Measurements from ENCODE around the gene MOB2.

The MOB2 gene

DNA sequence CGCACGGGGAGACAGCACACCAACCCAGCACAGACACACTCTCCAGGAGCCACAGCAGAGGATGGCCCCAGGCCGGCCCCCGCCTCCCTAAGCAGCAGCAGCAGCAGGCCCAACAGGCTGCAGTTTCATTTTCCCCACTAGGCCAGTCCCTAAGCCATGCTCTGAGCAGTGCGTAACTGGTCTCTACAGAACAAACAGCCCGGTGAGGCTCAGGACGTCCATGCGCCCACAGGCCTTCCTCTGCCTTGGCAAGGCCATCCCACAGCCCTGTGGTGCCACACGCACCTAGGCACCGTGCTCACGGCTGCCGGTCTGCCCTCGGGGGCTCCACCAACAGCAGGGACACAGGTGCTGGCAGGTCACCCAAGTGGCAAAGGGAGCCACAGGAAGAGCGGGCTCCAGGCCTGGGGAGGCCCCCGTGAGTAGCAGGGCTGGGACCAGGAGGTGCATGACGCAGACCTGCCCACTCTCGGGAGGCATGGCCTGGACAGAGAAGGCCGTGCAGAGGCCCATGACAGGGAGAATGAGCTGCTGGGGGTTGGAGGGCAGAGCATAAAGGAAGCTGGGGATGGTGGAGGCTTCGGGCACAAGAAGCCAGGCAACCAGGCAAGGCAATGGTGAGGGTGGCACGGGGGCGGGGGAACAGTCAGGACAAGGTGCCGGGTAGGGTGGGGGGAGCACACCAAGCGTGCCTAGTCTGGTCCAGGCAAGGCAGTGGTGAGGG is 1.4 kb upstream of the MOB2 start:
- H3K4me1 Mint-ChIP-seq (ENCODE audit: low read depth) = peaks cover 35% of the 10 kb centered on the region
- no peaks in the 10 kb centered on the region for H3K36me3 Mint-ChIP-seq
- no peak overlapping the region for H3K4me3 Mint-ChIP-seq
- H3K27me3 Mint-ChIP-seq = no peaks in the 10 kb centered on the region
- H3K27ac Mint-ChIP-seq = no peak overlapping the region
- H3K9me3 Mint-ChIP-seq (ENCODE audit: low read depth) = no peaks in the 10 kb centered on the region

- no peaks in the 10 kb centered on the region for H3K36me3 Mint-ChIP-seq
- peaks cover 27% of the 10 kb centered on the region for H3K4me1 Mint-ChIP-seq (ENCODE audit: low read depth)
- H3K9me3 Mint-ChIP-seq (ENCODE audit: low read depth) = no peaks in the 10 kb centered on the region
- no peaks in the 10 kb centered on the region for H3K27me3 Mint-ChIP-seq
- H3K4me3 Mint-ChIP-seq = no peak overlapping the region
- H3K27ac Mint-ChIP-seq = no peak overlapping the region
Measured at GRCh38 chr11:1487091-1487850, 692 bp upstream of the MOB2 start.

- H3K4me3 Mint-ChIP-seq = no peak overlapping the region
- peak overlapping the region; percentile 46 for H3K27ac Mint-ChIP-seq
- H3K36me3 Mint-ChIP-seq = no peaks in the 10 kb centered on the region
- no peaks in the 10 kb centered on the region for H3K9me3 Mint-ChIP-seq (ENCODE audit: low read depth)
- H3K27me3 Mint-ChIP-seq = no peaks in the 10 kb centered on the region
- peaks cover 24% of the 10 kb centered on the region for H3K4me1 Mint-ChIP-seq (ENCODE audit: low read depth)
Measured at GRCh38 chr11:1485504-1485885, 1.1 kb downstream of the MOB2 start.

- H3K4me1 Mint-ChIP-seq (ENCODE audit: low read depth) = peaks cover 24% of the 10 kb centered on the region
- peak overlapping the region; percentile 46 for H3K27ac Mint-ChIP-seq
- no peaks in the 10 kb centered on the region for H3K36me3 Mint-ChIP-seq
- no peaks in the 10 kb centered on the region for H3K9me3 Mint-ChIP-seq (ENCODE audit: low read depth)
- no peak overlapping the region for H3K4me3 Mint-ChIP-seq
- no peaks in the 10 kb centered on the region for H3K27me3 Mint-ChIP-seq
Measured at GRCh38 chr11:1484695-1485503, 1.7 kb downstream of the MOB2 start.

DNA sequence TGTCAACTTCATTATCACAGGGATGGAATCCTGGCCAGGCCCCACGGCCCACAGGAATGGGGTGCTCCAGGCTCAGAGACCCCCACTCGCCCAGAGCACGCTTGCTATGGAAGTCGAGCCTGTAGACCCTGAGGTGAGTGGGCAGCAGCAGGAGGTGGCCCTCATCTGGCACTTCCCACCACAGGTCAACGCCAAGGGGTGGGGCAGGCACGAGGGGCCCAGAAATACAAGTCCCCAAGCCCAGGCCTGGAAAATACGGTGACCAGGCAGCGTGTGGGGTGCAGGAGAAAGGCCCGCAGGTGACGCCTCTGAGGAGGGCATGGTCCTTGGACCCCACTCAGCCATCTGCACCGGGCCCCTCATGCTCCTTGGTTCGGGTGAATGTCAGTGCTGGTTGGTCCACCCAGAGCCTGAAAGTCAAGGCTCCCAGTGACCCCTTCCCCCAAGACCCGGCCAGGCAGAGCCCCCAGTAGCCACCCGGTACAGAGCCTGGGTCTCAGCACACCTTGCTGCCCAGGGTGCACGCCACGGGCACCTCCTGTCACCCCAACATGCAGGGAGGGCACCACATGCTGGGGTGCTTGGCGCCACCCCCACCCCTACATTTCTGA is 2.4 kb downstream of the MOB2 start:
- H3K27me3 Mint-ChIP-seq = no peaks in the 10 kb centered on the region
- H3K4me3 Mint-ChIP-seq = no peak overlapping the region
- H3K36me3 Mint-ChIP-seq = no peaks in the 10 kb centered on the region
- no peak overlapping the region for H3K27ac Mint-ChIP-seq
- peaks cover 20% of the 10 kb centered on the region for H3K4me1 Mint-ChIP-seq (ENCODE audit: low read depth)
- H3K9me3 Mint-ChIP-seq (ENCODE audit: low read depth) = no peaks in the 10 kb centered on the region

DNA sequence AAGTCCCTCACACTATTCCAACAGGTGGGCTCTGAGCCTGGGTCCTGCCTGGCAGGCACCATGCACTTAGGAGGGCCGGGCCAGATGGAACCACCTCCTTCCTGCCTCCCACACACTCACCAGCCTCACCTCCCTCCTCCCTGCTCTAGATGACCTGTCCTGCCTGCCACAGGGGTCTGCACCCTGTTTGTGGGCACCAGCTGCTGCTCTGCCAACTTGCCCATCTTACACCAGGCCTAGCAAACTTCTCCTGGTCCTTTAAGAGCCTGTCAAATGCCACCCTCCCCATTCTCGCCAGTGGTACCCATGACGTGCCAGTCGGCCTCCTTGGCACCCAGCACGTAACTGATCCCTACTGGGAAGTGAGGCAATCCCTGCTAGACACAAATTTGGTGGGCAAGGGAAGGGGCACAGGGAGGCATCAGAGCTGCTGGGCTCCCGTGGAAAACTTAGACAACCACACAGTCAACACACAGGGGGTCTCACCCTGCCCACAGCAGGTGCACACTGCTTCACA is 3.1 kb downstream of the MOB2 start:
- Mint-ChIP-seq H3K4me3 (no peak overlapping the region), H3K27ac (no peak overlapping the region), H3K36me3 (peaks cover 2% of the 10 kb centered on the region), H3K4me1 (ENCODE audit: low read depth) (peaks cover 20% of the 10 kb centered on the region), H3K27me3 (no peaks in the 10 kb centered on the region), H3K9me3 (ENCODE audit: low read depth) (no peaks in the 10 kb centered on the region)

- no peaks in the 10 kb centered on the region for H3K27me3 Mint-ChIP-seq
- no peak overlapping the region for H3K27ac Mint-ChIP-seq
Measured at GRCh38 chr11:1482581-1483444, 3.8 kb downstream of the MOB2 start.

DNA sequence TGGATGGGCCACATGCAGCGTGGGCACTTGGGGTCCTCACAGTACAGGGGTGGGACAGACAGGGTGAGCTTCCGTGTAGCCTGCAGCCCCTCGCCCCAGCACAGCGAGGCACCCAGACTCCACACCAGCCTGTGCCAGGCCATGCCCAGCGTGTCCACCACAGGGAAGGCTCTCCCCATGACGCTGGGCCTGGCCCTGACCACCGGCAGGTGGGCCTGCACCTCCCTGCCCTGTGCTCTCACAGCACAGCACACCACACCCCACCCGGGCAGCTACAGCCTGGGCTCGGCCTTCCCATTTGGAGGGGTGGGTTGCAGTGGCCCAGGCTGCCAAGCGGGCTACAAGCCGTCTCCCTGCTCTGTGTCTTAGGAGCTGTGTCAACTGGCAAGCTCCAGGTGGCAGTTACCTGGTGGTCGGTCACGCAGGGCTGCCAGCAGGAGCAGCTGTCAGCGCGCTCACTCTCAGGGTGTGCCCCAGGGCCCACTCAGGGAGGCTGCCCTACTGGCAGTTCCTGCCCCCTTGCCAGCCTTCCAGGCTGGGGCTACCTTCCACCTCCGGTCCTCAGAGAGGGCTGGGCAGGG is 4.6 kb downstream of the MOB2 start:
- no peak overlapping the region for H3K27ac Mint-ChIP-seq
- H3K9me3 Mint-ChIP-seq (ENCODE audit: low read depth) = no peaks in the 10 kb centered on the region
- no peaks in the 10 kb centered on the region for H3K27me3 Mint-ChIP-seq
- peaks cover 2% of the 10 kb centered on the region for H3K36me3 Mint-ChIP-seq
- H3K4me1 Mint-ChIP-seq (ENCODE audit: low read depth) = peaks cover 8% of the 10 kb centered on the region
- no peak overlapping the region for H3K4me3 Mint-ChIP-seq

More at GRCh38 chr11:1482581-1483444, 3.8 kb downstream of the MOB2 start:
- Mint-ChIP-seq H3K36me3 (peaks cover 2% of the 10 kb centered on the region), H3K4me3 (no peak overlapping the region), H3K4me1 (ENCODE audit: low read depth) (peaks cover 13% of the 10 kb centered on the region), H3K9me3 (ENCODE audit: low read depth) (no peaks in the 10 kb centered on the region)

DNA sequence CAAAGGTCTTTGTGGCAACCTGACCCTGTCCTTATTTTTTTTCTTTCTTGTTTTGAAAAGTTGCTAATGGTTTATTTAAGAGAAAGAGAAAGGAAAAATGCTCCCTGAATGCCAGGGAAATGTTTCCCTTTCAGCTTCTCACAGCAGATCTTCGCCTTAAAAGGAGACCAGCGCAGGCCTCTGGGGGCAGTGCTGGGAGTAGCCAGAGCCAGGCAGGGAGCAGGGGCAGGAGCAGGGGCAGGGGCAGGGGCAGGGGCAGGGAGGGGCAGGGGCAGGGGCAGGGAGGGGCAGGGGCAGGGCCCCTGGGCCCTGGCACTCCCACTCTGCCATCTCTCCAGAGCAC is 5.1 kb downstream of the MOB2 start:
- peaks cover 8% of the 10 kb centered on the region for H3K4me1 Mint-ChIP-seq (ENCODE audit: low read depth)
- no peak overlapping the region for H3K4me3 Mint-ChIP-seq
- H3K27me3 Mint-ChIP-seq = no peaks in the 10 kb centered on the region
- no peaks in the 10 kb centered on the region for H3K9me3 Mint-ChIP-seq (ENCODE audit: low read depth)
- peaks cover 2% of the 10 kb centered on the region for H3K36me3 Mint-ChIP-seq
- H3K27ac Mint-ChIP-seq = no peak overlapping the region

DNA sequence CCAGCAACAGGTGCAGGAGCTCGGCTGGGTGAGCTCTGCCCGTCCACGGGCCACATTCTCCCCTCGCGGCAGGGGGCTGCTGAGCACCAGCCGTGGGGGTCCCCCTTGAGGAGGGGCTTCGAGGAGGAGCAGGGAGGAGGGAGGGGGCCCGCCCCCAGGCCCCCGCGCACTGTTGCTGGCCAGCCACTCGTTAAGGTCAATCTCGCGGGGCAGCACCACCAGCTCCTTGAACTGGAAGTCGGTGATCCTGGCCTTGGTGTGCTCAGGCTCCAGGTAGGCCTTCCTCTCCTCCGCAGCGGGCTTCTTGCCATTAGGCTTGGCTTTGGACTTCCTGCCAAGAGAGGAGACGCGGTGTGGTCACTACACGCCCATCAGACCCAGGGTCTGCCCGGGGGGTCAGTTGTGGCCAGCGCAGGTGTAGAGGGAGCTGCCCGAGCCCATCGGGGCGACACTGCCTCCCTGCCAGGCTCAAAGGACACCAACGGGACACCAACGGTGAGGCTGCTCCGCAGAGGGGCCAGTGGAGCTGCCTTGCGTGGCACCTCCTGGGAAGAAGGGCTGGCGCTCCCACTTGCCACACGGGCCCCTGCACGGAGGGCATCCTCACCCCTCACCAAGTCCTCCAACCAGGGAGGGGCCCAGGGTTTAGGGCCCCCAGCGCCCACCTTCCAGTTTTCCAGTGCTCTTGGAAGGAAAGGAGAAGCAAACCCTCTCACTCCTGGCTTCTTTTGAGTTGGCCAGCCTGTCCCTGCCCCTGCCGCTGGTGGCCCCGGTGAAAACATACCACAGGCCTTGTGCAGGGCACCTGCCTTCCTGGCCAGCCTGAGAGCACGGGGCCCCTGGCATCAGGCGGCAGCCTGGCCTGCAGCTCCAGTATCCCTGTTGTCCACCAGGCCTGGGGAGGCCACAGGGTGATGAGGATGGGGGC is 5.8 kb downstream of the MOB2 start:
- H3K4me1 Mint-ChIP-seq (ENCODE audit: low read depth) = peaks cover 8% of the 10 kb centered on the region
- no peak overlapping the region for H3K27ac Mint-ChIP-seq
- H3K27me3 Mint-ChIP-seq = no peaks in the 10 kb centered on the region
- H3K36me3 Mint-ChIP-seq = peaks cover 2% of the 10 kb centered on the region
- no peak overlapping the region for H3K4me3 Mint-ChIP-seq
- no peaks in the 10 kb centered on the region for H3K9me3 Mint-ChIP-seq (ENCODE audit: low read depth)

GRCh38 chr11:1480191-1480554 is 6.4 kb downstream of the MOB2 start:
- Mint-ChIP-seq H3K4me1 (ENCODE audit: low read depth) (peaks cover 7% of the 10 kb centered on the region), H3K9me3 (ENCODE audit: low read depth) (no peaks in the 10 kb centered on the region), H3K27me3 (no peaks in the 10 kb centered on the region), H3K27ac (no peak overlapping the region), H3K4me3 (no peak overlapping the region), H3K36me3 (peaks cover 2% of the 10 kb centered on the region)

GRCh38 chr11:1479678-1480118 is 6.9 kb downstream of the MOB2 start:
- H3K9me3 Mint-ChIP-seq (ENCODE audit: low read depth) = no peaks in the 10 kb centered on the region
- H3K27me3 Mint-ChIP-seq = no peaks in the 10 kb centered on the region
- H3K27ac Mint-ChIP-seq = no peak overlapping the region
- peaks cover 2% of the 10 kb centered on the region for H3K36me3 Mint-ChIP-seq
- H3K4me3 Mint-ChIP-seq = no peak overlapping the region
- peaks cover 4% of the 10 kb centered on the region for H3K4me1 Mint-ChIP-seq (ENCODE audit: low read depth)

All from activated naive CD8-positive, alpha-beta T cell (primary cell).